GM03348 (cell line): ENCODE measurements around the gene MOB3A.

Experiments
- DNase-seq: peaks from one replicate; pipeline ENCODE4 v3.0.0; 2012; ENCODE audit warnings: low spot score

MOB3A gene

GRCh38 chr19:2123682-2124387 is 27.7 kb upstream of the MOB3A start:
- DNase-seq = no peak

GRCh38 chr19:2122982-2123381 is 26.9 kb upstream of the MOB3A start:
- no peak for DNase-seq

- no peak for DNase-seq
Measured at GRCh38 chr19:2122251-2122650, 26.1 kb upstream of the MOB3A start.

- DNase-seq = no peak
Measured at GRCh38 chr19:2121416-2122051, 25.4 kb upstream of the MOB3A start.

GRCh38 chr19:2120821-2121220 is 24.7 kb upstream of the MOB3A start:
- DNase-seq = no peak

- no peak for DNase-seq
Measured at GRCh38 chr19:2119921-2120785, 24.0 kb upstream of the MOB3A start.

GRCh38 chr19:2118438-2118837 is 22.3 kb upstream of the MOB3A start:
- no peak for DNase-seq

- DNase-seq = no peak
Measured at GRCh38 chr19:2117215-2117960, 21.3 kb upstream of the MOB3A start.

GRCh38 chr19:2116507-2116906 is 20.4 kb upstream of the MOB3A start:
- DNase-seq = no peak

GRCh38 chr19:2115911-2116426 is 19.8 kb upstream of the MOB3A start:
- no peak for DNase-seq

GRCh38 chr19:2115324-2115723 is 19.2 kb upstream of the MOB3A start:
- DNase-seq = no peak

GRCh38 chr19:2114821-2115220 is 18.7 kb upstream of the MOB3A start:
- DNase-seq = no peak

- no peak for DNase-seq
Measured at GRCh38 chr19:2114218-2114617, 18.1 kb upstream of the MOB3A start.

GRCh38 chr19:2113439-2114211 is 17.5 kb upstream of the MOB3A start:
- DNase-seq = no peak

- DNase-seq = no peak
Measured at GRCh38 chr19:2112516-2113320, 16.6 kb upstream of the MOB3A start.

- no peak for DNase-seq
Measured at GRCh38 chr19:2111886-2112285, 15.8 kb upstream of the MOB3A start.

GRCh38 chr19:2111425-2111824 is 15.3 kb upstream of the MOB3A start:
- DNase-seq = no peak

GRCh38 chr19:2110822-2111221 is 14.7 kb upstream of the MOB3A start:
- DNase-seq = no peak

GRCh38 chr19:2109046-2109864 is 13.1 kb upstream of the MOB3A start:
- no peak for DNase-seq
